GM12878 (cell line): ENCODE measurements around the gene KRTAP5-11. TPM values are rescaled to one million over a fixed set of nuclear protein-coding genes. Genes with fewer than 3 reads are reported as not detected.

ENCODE experiments used
- ATAC-seq: fragments of 200-7000 bp; cut with Tn5 transposase; 3 replicates; pipeline ENCODE4 v1.9.1; 2020; ENCODE audit warnings: mild to moderate bottlenecking, moderate library complexity
- BruUV-seq: library from RNA; stranded (reverse); fragments of 400-500 nt; replicated peaks from 2 replicates; lab custom pipeline; 2021; lab: Mats Ljungman, UMichigan
- CTCF ChIA-PET: fragments of 300-600 bp; sonication (Branson Sonifier 250); formaldehyde crosslinking; extraction: SDS; loops from one replicate; lab custom pipeline; 2021; ENCODE audit warnings: inconsistent platforms; lab: Yijun Ruan, JAX
- POLR2A ChIA-PET: fragments of 350-600 bp; formaldehyde crosslinking; extraction: SDS; loops from one replicate; lab custom pipeline; 2021; ENCODE audit warnings: inconsistent platforms; lab: Charles Lee
- RAD21 ChIA-PET: fragments of 300-600 bp; sonication (Branson Sonifier 250); formaldehyde crosslinking; loops from one replicate; lab custom pipeline; 2023; ENCODE audit warnings: antibody characterized with exemption; ENCODE audit not compliant: unreplicated experiment; lab: Charles Lee
- SMC1A ChIA-PET: fragments of 300-600 bp; sonication (Branson Sonifier 250); formaldehyde crosslinking; loops from one replicate; lab custom pipeline; 2023; ENCODE audit not compliant: unreplicated experiment, uncharacterized antibody; lab: Charles Lee
- DNase-seq: peaks from one replicate; pipeline ENCODE4 v3.0.0-alpha.2; 2011; ENCODE audit warnings: low read depth, low spot score
- FAIRE-seq: peaks from 3 replicates; lab custom pipeline; 2011; peaks lifted over from hg19 to GRCh38; lab: Jason Lieb, UNC
- H2AFZ ChIP-seq: 2 replicates; pipeline ENCODE4 v1.6.0; 2011; ENCODE audit warnings: low read depth, low read length, control low read depth; ENCODE audit not compliant: control insufficient read depth
- H3K27ac ChIP-seq: 2 replicates; pipeline ENCODE4 v1.5.1; 2011; ENCODE audit warnings: control low read depth; ENCODE audit not compliant: control insufficient read depth, insufficient read depth
- H3K27me3 ChIP-seq, 2 experiments: replicated peaks in 1 of 2; 2 replicates each; pipeline versions ENCODE4 v1.6.0 to v1.6.1; 2011; ENCODE audit warnings: low read length in 1 of 2; ENCODE audit not compliant: control insufficient read depth in 2 of 2, insufficient read depth in 2 of 2
- H3K36me3 ChIP-seq, 2 experiments: 2 replicates each; pipeline ENCODE4 v1.5.1; 2011; ENCODE audit warnings: low read length in 1 of 2; ENCODE audit not compliant: control insufficient read depth in 2 of 2, insufficient read depth in 2 of 2
- H3K4me1 ChIP-seq: 2 replicates; pipeline ENCODE4 v1.6.1; 2011; ENCODE audit warnings: mild to moderate bottlenecking, low read length, moderate library complexity, mixed read lengths; ENCODE audit not compliant: control insufficient read depth, insufficient read depth
- H3K4me2 ChIP-seq: 2 replicates; pipeline ENCODE4 v1.6.0; 2011; ENCODE audit warnings: control low read depth; ENCODE audit not compliant: control insufficient read depth, insufficient read depth
- H3K4me3 ChIP-seq: fragments of 200-600 bp; sonication (generic); 2 replicates; pipeline ENCODE4 v1.5.1; 2016
- H3K79me2 ChIP-seq: 2 replicates; pipeline ENCODE4 v1.6.0; 2011; ENCODE audit warnings: low read length; ENCODE audit not compliant: control insufficient read depth, insufficient read depth
- H3K9ac ChIP-seq: 2 replicates; pipeline ENCODE4 v1.8.0; 2011; ENCODE audit warnings: low read length, control low read depth, mixed read lengths; ENCODE audit not compliant: control insufficient read depth, insufficient read depth
- H3K9me3 ChIP-seq: replicated peaks from 3 replicates; pipeline ENCODE4 v1.5.1; 2011; ENCODE audit warnings: mild to moderate bottlenecking, low read length; ENCODE audit not compliant: control insufficient read depth, insufficient read depth
- H4K20me1 ChIP-seq: 2 replicates; pipeline ENCODE4 v1.6.0; 2011; ENCODE audit not compliant: control insufficient read depth, insufficient read depth
- CBX5 ChIP-seq: sonication (generic); IDR thresholded peaks from 2 replicates; pipeline ENCODE4 v1.6.1; 2016; ENCODE audit warnings: low read depth, moderate library complexity, mild to moderate bottlenecking, inconsistent platforms
- CTCF ChIP-seq, 3 experiments: IDR thresholded peaks in 2 of 3; conservative IDR thresholded peaks in 1 of 3; 2 replicates each; pipeline ENCODE4 v1.5.1; 2011; ENCODE audit warnings: low read depth in 3 of 3, low read length in 3 of 3, mild to moderate bottlenecking in 3 of 3, control low read depth in 2 of 3, moderate library complexity in 2 of 3, inconsistent platforms in 1 of 3, mixed read lengths in 1 of 3; ENCODE audit not compliant: control insufficient read depth in 2 of 3, insufficient read depth in 1 of 3; ENCODE audit errors: extremely low read depth in 1 of 3
- IRF4 ChIP-seq: IDR thresholded peaks from 2 replicates; pipeline ENCODE4 v1.6.1; 2011; ENCODE audit warnings: low read depth, low read length
- JUNB ChIP-seq: IDR thresholded peaks from 2 replicates; pipeline ENCODE4 v1.6.1; 2016; ENCODE audit warnings: antibody characterized with exemption, mild to moderate bottlenecking
- REST ChIP-seq: IDR thresholded peaks from 2 replicates; pipeline ENCODE4 v1.6.1; 2012; ENCODE audit warnings: mild to moderate bottlenecking, low read depth, low read length
- TCF12 ChIP-seq: IDR thresholded peaks from 2 replicates; pipeline ENCODE4 v1.6.1; 2011; ENCODE audit warnings: low read depth, mild to moderate bottlenecking, low read length
- ZNF207 ChIP-seq: fragments of 450-650 bp; IDR thresholded peaks from 2 replicates; pipeline ENCODE4 v1.6.1; 2014; ENCODE audit warnings: antibody characterized with exemption, mild to moderate bottlenecking, borderline replicate concordance
- WGBS: methylation state at CpG from one replicate; pipeline ENCODE4 v1.1.6; 2016; ENCODE audit warnings: low lambda C conversion rate; ENCODE audit not compliant: insufficient replicate concordance, insufficient coverage; ENCODE audit errors: missing lambda C conversion rate; 5-methylcytosine and 5-hydroxymethylcytosine counted together
- in situ Hi-C: fragments of 300-500 bp; cut with MboI; formaldehyde crosslinking; loops from 9 replicates; pipeline ENCODE4 v1.14.3; 2018; ENCODE audit warnings: mixed read lengths
- intact Hi-C: fragments of 100-400 bp; cut with micrococcal nuclease; formaldehyde crosslinking; loops from one replicate; pipeline ENCODE4 v1.14.2; 2022; ENCODE audit not compliant: unreplicated experiment
- polyA plus RNA-seq, 11 experiments: library from polyadenylated mRNA; depleted of rRNA in 4 of 11; unstranded in 6 of 11; stranded (reverse) in 5 of 11; fragments of >200 nt; fragmentation: Nextera tagmentation in 4 of 11; fragmentation: Illumina TruSeq in 1 of 11; extraction: Ambion mirVana in 4 of 11; extraction: Trizol in 1 of 11; gene quantifications; 1 replicate in 1 of 11; 2 replicates in 10 of 11; pipeline versions ENCODE4 v1.2.1 to v1.2.3, GENCODE V29; 2011 to 2016; ENCODE audit warnings: inconsistent platforms in 2 of 11, missing spikeins in 2 of 11, low read depth in 1 of 11
- total RNA-seq, 4 experiments: library from RNA; depleted of rRNA in 3 of 4; stranded (reverse); fragments of >200 nt in 3 of 4; fragmentation: Illumina TruSeq in 1 of 4; extraction: Trizol in 1 of 4; gene quantifications; 2 replicates each; pipeline versions ENCODE4 v1.2.1 to v1.2.3, GENCODE V29; 2013 to 2021

The KRTAP5-11 gene
- total and polyA plus RNA-seq, 10 of the 15 experiments (the other 5 are each of a cell fraction or from before 2014, with no cell fraction given) = not detected

GRCh38 chr11:71542879-71543777, 39.5 kb downstream of the KRTAP5-11 start:
- in situ Hi-C loops = no loop called here
- POLR2A ChIA-PET = interaction anchor here (1.3 kb wide), 1 partner anchor 54 kb away, joined by 3 read pairs; no protein-coding TSS in a partner anchor
- intact Hi-C loops = no loop called here
- no peaks in the 10 kb centered on the region for H3K27me3 ChIP-seq
- BruUV-seq = no TSS peak
- no peak for TF ChIP-seq CTCF (IDR thresholded peaks at IDR 0.05 in 2 of 3, conservative IDR thresholded peaks at IDR 0.05 in 1 of 3; ENCODE audit: control insufficient read depth in 2 of 3, extremely low read depth in 1 of 3, insufficient read depth in 1 of 3, low read depth in 3 of 3, low read length in 3 of 3)
- 0 out of 2 replicates have a peak, but pooled peaks have one; percentile 23 for TF ChIP-seq IRF4
- peak; percentile 75; the same call in 1 of the 2 replicates for TF ChIP-seq CBX5
- TF ChIP-seq REST = no peak
- TF ChIP-seq ZNF207 = no peak
- TF ChIP-seq JUNB = peak; percentile 65
- 0 out of 2 replicates have a peak, but pooled peaks have one; percentile 13 for TF ChIP-seq TCF12
- DNase-seq = peak; percentile 17
- peak overlapping the region; percentile 27; the same call in 1 of the 2 replicates for H3K27ac ChIP-seq
- WGBS = 24% methylated on average over 15 of the region's 15 CpGs
- no peak overlapping the region; the same call in 1 of the 2 replicates for H3K4me2 ChIP-seq
- peaks cover 41% of the 10 kb centered on the region for H3K4me1 ChIP-seq
- ATAC-seq = peak; percentile 34; the same call in 1 of the 3 replicates
- no peak overlapping the region for H3K4me3 ChIP-seq
- H3K79me2 ChIP-seq = no peaks in the 10 kb centered on the region
- peaks cover 38% of the 10 kb centered on the region for H3K9me3 ChIP-seq
- CTCF ChIA-PET = interaction anchor here (1.3 kb wide), 1 partner anchor 20 kb away, joined by 3 read pairs; no protein-coding TSS in a partner anchor
- RAD21 ChIA-PET = interaction anchor here (1.2 kb wide), 1 partner anchor 10 kb away, joined by 4 read pairs; no protein-coding TSS in a partner anchor
- no peak overlapping the region for H3K9ac ChIP-seq
- no peaks in the 10 kb centered on the region for H4K20me1 ChIP-seq
- H2AFZ ChIP-seq = no peak overlapping the region
- no peaks in the 10 kb centered on the region for H3K36me3 ChIP-seq
- SMC1A ChIA-PET = interaction anchor here (0.9 to 1.0 kb wide), 2 partner anchors 9 to 38 kb away, joined by 3 read pairs; no protein-coding TSS in a partner anchor
- FAIRE-seq = peak; percentile 69
